Keratinocyte (primary cell): ENCODE results near the gene PHOX2B.

Experiments used
- EZH2 ChIP-seq: IDR thresholded peaks from one replicate; pipeline ENCODE4 v1.6.1; 2012; ENCODE audit warnings: inconsistent platforms, mild to moderate bottlenecking, low read length, moderate library complexity
- TF ChIP-seq, protein P1 (sequence below), 3 experiments: IDR thresholded peaks in 1 of 3; conservative IDR thresholded peaks in 1 of 3; optimal IDR thresholded peaks in 1 of 3; 2 replicates in 2 of 3; 3 replicates in 1 of 3; pipeline versions ENCODE3 to v1.5.1; 2011; ENCODE audit warnings: low read length in 3 of 3, mild to moderate bottlenecking in 3 of 3, moderate library complexity in 2 of 3, control low read depth in 1 of 3, inconsistent platforms in 1 of 3; ENCODE audit not compliant: insufficient read depth in 2 of 3; ENCODE audit errors: extremely low read depth in 1 of 3

GRCh38 chr4:41776466-41776865, 27.9 kb upstream of the PHOX2B start:
- TF ChIP-seq, protein P1, sequence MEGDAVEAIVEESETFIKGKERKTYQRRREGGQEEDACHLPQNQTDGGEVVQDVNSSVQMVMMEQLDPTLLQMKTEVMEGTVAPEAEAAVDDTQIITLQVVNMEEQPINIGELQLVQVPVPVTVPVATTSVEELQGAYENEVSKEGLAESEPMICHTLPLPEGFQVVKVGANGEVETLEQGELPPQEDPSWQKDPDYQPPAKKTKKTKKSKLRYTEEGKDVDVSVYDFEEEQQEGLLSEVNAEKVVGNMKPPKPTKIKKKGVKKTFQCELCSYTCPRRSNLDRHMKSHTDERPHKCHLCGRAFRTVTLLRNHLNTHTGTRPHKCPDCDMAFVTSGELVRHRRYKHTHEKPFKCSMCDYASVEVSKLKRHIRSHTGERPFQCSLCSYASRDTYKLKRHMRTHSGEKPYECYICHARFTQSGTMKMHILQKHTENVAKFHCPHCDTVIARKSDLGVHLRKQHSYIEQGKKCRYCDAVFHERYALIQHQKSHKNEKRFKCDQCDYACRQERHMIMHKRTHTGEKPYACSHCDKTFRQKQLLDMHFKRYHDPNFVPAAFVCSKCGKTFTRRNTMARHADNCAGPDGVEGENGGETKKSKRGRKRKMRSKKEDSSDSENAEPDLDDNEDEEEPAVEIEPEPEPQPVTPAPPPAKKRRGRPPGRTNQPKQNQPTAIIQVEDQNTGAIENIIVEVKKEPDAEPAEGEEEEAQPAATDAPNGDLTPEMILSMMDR (optimal IDR thresholded peaks at IDR 0.05 in 1 of 3, IDR thresholded peaks at IDR 0.05 in 1 of 3, conservative IDR thresholded peaks at IDR 0.05 in 1 of 3; ENCODE audit: extremely low read depth in 1 of 3, insufficient read depth in 2 of 3, low read length in 3 of 3) = no peak
- TF ChIP-seq EZH2 = no peak
